SK-N-SH (cell line): Measurements from ENCODE around the gene KRT73. TPM values are rescaled to one million over a fixed set of nuclear protein-coding genes. Genes with fewer than 3 reads are reported as not detected.

Experiments
- CTCF ChIA-PET: fragments of 300-600, 350-600 bp; formaldehyde crosslinking; extraction: SDS; loops from one replicate; lab custom pipeline; 2021; lab: Yijun Ruan, JAX
- POLR2A ChIA-PET: fragments of 350-600 bp; sonication (Branson Sonifier 250); formaldehyde crosslinking; extraction: SDS; loops from one replicate; lab custom pipeline; 2020; ENCODE audit warnings: antibody characterized with exemption, inconsistent platforms; lab: Yijun Ruan, JAX
- DNase-seq: peaks from one replicate; pipeline ENCODE4 v3.0.0; 2012
- H2AFZ ChIP-seq: fragments of 200-600 bp; sonication (generic); 2 replicates; pipeline ENCODE4 v1.8.1; 2016; ENCODE audit warnings: antibody characterized with exemption, mild to moderate bottlenecking, low read depth
- H3F3A ChIP-seq: fragments of 200-600 bp; sonication (generic); replicated peaks from 2 replicates; pipeline ENCODE3; 2016; ENCODE audit warnings: antibody characterized with exemption, mild to moderate bottlenecking; ENCODE audit not compliant: insufficient read depth
- H3K27ac ChIP-seq, 2 experiments: fragments of 200-500 bp in 1 of 2; fragments of 200-600 bp in 1 of 2; sonication (Bioruptor generic) in 1 of 2; sonication (generic), shearing (Covaris generic) in 1 of 2; 2 replicates each; pipeline versions ENCODE4 v1.5.1 to v1.6.1; 2014 to 2016; ENCODE audit warnings: low read depth in 2 of 2, inconsistent platforms in 1 of 2, low read length in 1 of 2, mild to moderate bottlenecking in 1 of 2, mixed read lengths in 1 of 2
- H3K27me3 ChIP-seq: fragments of 200-600 bp; sonication (generic), shearing (Covaris generic); 2 replicates; pipeline ENCODE4 v1.6.1; 2016; ENCODE audit warnings: mixed run types; ENCODE audit not compliant: insufficient read depth
- H3K36me3 ChIP-seq, 2 experiments: fragments of 200-500 bp in 1 of 2; fragments of 200-600 bp in 1 of 2; sonication (Bioruptor generic) in 1 of 2; sonication (generic) in 1 of 2; replicated peaks in 1 of 2; 2 replicates each; pipeline versions ENCODE3 to v1.5.1; 2014 to 2016; ENCODE audit warnings: low read length in 1 of 2, mild to moderate bottlenecking in 1 of 2; ENCODE audit not compliant: insufficient read depth in 2 of 2, control insufficient read depth in 1 of 2
- H3K4me1 ChIP-seq, 2 experiments: fragments of 200-500 bp in 1 of 2; fragments of 200-600 bp in 1 of 2; sonication (Bioruptor generic) in 1 of 2; sonication (generic), shearing (Covaris generic) in 1 of 2; 2 replicates each; pipeline versions ENCODE4 v1.5.1 to v1.6.1; 2014 to 2016; ENCODE audit warnings: low read depth in 1 of 2, low read length in 1 of 2, mixed run types in 1 of 2; ENCODE audit not compliant: insufficient read depth in 2 of 2, control insufficient read depth in 1 of 2
- H3K4me2 ChIP-seq: fragments of 200-600 bp; sonication (generic), shearing (Covaris generic); 2 replicates; pipeline ENCODE4 v1.6.1; 2017; ENCODE audit warnings: mixed run types
- H3K4me3 ChIP-seq, 2 experiments: fragments of 200-500 bp in 1 of 2; fragments of 200-600 bp in 1 of 2; sonication (Bioruptor generic) in 1 of 2; sonication (generic), shearing (Covaris generic) in 1 of 2; 2 replicates each; pipeline versions ENCODE4 v1.5.1 to v1.8.1; 2014 to 2016; ENCODE audit warnings: low read depth in 2 of 2, inconsistent platforms in 1 of 2, low read length in 1 of 2, mild to moderate bottlenecking in 1 of 2, mixed read lengths in 1 of 2, moderate library complexity in 1 of 2
- H3K79me2 ChIP-seq: fragments of 200-600 bp; sonication (generic); 2 replicates; pipeline ENCODE4 v1.8.1; 2017; ENCODE audit warnings: mild to moderate bottlenecking; ENCODE audit not compliant: insufficient read depth
- H3K9ac ChIP-seq: fragments of 200-600 bp; sonication (generic); 2 replicates; pipeline ENCODE4 v1.6.1; 2017; ENCODE audit warnings: mixed run types
- H3K9me2 ChIP-seq: fragments of 200-600 bp; sonication (generic); 2 replicates; pipeline ENCODE4 v1.6.1; 2017; ENCODE audit warnings: mixed run types
- H3K9me3 ChIP-seq: fragments of 200-600 bp; sonication (generic); 2 replicates; pipeline ENCODE4 v1.6.1; 2017; ENCODE audit warnings: mixed run types, mild to moderate bottlenecking, moderate library complexity
- H4K20me1 ChIP-seq: fragments of 200-600 bp; sonication (generic); 2 replicates; pipeline ENCODE4 v1.6.1; 2017; ENCODE audit warnings: mild to moderate bottlenecking, mixed run types; ENCODE audit not compliant: insufficient read depth
- CHD2 ChIP-seq: fragments of 150-350 bp; IDR thresholded peaks from 2 replicates; pipeline ENCODE4 v1.6.1; 2018; ENCODE audit warnings: low read length; ENCODE audit not compliant: partially characterized antibody
- ELF1 ChIP-seq: IDR thresholded peaks from 2 replicates; pipeline ENCODE4 v1.4.0; 2012
- FOXM1 ChIP-seq: IDR thresholded peaks from 2 replicates; pipeline ENCODE4 v1.4.0; 2012; ENCODE audit warnings: low read depth, mild to moderate bottlenecking
- RFX5 ChIP-seq: IDR thresholded peaks from 2 replicates; pipeline ENCODE4 v1.6.1; 2012; ENCODE audit warnings: mild to moderate bottlenecking, improper control_type of control experiment, low read length
- TAF1 ChIP-seq: IDR thresholded peaks from 2 replicates; pipeline ENCODE4 v1.6.1; 2012; ENCODE audit warnings: low read depth, mild to moderate bottlenecking, low read length, moderate library complexity, borderline replicate concordance
- TCF12 ChIP-seq: IDR thresholded peaks from 2 replicates; pipeline ENCODE4 v1.4.0; 2012
- WGBS: methylation state at CpG from one replicate; pipeline ENCODE4 v1.1.6; 2017; ENCODE audit warnings: low lambda C conversion rate; 5-methylcytosine and 5-hydroxymethylcytosine counted together
- polyA plus RNA-seq, 3 experiments: library from polyadenylated mRNA; depleted of rRNA; stranded (reverse); fragments of >200 nt; gene quantifications; 2 replicates each; pipeline ENCODE4 v1.2.3, GENCODE V29; 2012
- TF ChIP-seq, protein P1 (sequence below): IDR thresholded peaks from 2 replicates; pipeline ENCODE4 v1.4.0; 2012; ENCODE audit warnings: low read depth
- TF ChIP-seq, protein P2 (sequence below): IDR thresholded peaks from 2 replicates; pipeline ENCODE4 v1.6.1; 2012; ENCODE audit warnings: mild to moderate bottlenecking, low read depth, low read length, moderate library complexity
- TF ChIP-seq, protein P3 (sequence below): IDR thresholded peaks from 2 replicates; pipeline ENCODE4 v1.4.0; 2012; ENCODE audit warnings: low read depth, borderline replicate concordance

Gene KRT73
- polyA plus RNA-seq, 1 of the 3 experiments (the other 2 are of a cell fraction), result not detected

DNA sequence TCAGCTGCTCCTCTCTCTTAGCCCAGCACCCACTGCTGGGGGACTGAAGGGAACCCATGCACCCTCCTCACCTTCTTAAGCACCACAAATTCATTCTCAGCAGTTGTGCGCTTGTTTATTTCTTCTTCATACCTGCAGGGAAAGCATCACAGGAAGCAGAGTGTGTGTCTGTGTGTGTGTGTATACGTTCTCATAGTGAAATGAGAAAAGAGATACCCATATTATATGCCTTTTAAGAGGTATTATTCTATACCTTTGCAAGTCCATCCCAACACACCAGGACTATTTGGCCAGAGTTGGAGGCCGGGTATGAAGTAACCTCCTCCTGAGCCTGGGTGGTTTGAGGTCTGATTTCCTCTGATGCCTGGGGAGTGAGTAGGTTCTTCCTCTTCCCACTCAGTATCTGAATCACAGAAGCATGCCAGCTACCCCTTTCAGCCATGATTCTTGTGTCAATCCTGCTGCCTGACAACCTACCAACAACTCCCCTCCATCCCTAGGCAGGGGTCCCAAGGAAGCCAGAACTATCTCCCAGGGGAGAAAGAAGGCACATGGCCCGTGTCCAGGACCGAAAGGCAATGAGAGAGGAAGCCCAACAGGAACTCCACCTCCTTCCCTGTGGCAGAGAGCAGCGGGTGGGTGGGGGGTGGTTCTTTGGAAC is 3.0 kb downstream of the KRT73 start:
- Histone ChIP-seq H4K20me1 (no peaks in the 10 kb centered on the region), H3K4me1 (no peaks in the 10 kb centered on the region), H3K4me2 (no peak overlapping the region), H3K36me3 (no peaks in the 10 kb centered on the region), H3K9ac (no peak overlapping the region), H3K9me3 (no peaks in the 10 kb centered on the region), H3K27ac (no peak overlapping the region), H3K9me2 (no peaks in the 10 kb centered on the region), H3K79me2 (no peaks in the 10 kb centered on the region), H3K27me3 (peaks cover 73% of the 10 kb centered on the region; the same call in 1 of the 2 replicates), H2AFZ (no peak overlapping the region), H3K4me3 (no peak overlapping the region), H3F3A (no peaks in the 10 kb centered on the region)
- no peak for DNase-seq
- TF ChIP-seq, protein P1, sequence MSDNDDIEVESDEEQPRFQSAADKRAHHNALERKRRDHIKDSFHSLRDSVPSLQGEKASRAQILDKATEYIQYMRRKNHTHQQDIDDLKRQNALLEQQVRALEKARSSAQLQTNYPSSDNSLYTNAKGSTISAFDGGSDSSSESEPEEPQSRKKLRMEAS, result no peak
- TF ChIP-seq RFX5 (no peak), TAF1 (no peak), CHD2 (no peak), ELF1 (no peak), TCF12 (no peak)
- TF ChIP-seq, protein P2, sequence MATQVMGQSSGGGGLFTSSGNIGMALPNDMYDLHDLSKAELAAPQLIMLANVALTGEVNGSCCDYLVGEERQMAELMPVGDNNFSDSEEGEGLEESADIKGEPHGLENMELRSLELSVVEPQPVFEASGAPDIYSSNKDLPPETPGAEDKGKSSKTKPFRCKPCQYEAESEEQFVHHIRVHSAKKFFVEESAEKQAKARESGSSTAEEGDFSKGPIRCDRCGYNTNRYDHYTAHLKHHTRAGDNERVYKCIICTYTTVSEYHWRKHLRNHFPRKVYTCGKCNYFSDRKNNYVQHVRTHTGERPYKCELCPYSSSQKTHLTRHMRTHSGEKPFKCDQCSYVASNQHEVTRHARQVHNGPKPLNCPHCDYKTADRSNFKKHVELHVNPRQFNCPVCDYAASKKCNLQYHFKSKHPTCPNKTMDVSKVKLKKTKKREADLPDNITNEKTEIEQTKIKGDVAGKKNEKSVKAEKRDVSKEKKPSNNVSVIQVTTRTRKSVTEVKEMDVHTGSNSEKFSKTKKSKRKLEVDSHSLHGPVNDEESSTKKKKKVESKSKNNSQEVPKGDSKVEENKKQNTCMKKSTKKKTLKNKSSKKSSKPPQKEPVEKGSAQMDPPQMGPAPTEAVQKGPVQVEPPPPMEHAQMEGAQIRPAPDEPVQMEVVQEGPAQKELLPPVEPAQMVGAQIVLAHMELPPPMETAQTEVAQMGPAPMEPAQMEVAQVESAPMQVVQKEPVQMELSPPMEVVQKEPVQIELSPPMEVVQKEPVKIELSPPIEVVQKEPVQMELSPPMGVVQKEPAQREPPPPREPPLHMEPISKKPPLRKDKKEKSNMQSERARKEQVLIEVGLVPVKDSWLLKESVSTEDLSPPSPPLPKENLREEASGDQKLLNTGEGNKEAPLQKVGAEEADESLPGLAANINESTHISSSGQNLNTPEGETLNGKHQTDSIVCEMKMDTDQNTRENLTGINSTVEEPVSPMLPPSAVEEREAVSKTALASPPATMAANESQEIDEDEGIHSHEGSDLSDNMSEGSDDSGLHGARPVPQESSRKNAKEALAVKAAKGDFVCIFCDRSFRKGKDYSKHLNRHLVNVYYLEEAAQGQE, result no peak
- TF ChIP-seq, protein P3, sequence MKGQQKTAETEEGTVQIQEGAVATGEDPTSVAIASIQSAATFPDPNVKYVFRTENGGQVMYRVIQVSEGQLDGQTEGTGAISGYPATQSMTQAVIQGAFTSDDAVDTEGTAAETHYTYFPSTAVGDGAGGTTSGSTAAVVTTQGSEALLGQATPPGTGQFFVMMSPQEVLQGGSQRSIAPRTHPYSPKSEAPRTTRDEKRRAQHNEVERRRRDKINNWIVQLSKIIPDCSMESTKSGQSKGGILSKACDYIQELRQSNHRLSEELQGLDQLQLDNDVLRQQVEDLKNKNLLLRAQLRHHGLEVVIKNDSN, result no peak
- CTCF ChIA-PET, result no interaction called here
- 31% methylated on average over 5 of the region's 6 CpGs for WGBS
- POLR2A ChIA-PET, result no interaction called here

DNA sequence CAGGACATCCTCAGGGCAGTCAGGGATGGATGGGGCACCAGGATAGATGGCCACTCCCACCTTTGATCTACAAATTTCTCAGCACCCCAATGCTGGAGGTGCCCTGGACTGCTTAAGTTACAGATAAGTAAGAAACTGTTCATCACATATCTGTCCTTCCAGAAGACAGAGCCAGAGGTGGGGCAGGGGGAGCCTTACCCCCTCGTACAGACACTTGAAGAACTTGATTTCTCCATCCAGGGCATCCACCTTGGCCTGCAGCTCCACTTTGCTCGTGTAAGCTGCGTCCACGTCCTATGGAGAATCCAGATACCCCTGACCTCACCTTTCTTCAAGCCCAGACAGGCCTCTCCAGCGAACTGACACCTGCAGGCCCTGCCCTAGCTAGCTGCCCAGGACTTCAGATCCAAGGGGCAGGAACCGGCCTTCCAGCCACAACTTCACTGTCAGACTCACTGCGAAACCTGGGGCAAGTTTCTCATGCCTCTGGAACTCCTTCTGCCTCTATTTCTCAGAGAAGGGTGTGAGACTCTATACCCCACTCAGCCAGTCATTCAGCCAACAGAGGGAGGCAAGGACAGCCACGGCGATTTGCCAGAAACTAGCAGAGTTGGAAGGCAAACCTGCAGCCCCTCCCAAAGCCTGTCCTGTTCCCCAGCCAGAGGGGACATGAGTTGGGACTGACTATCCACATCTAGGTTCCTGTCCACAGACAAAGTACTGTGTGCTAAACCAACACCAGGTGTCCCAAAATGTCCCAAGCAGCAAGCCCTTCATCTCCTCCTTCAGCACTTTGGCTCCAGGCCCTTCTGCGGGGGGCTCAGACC is 3.8 kb downstream of the KRT73 start:
- Histone ChIP-seq H4K20me1 (no peaks in the 10 kb centered on the region), H3K27me3 (peaks cover 73% of the 10 kb centered on the region; the same call in 1 of the 2 replicates), H3K4me2 (no peak overlapping the region), H3F3A (no peaks in the 10 kb centered on the region), H3K4me3 (no peak overlapping the region), H3K9me3 (no peaks in the 10 kb centered on the region), H3K36me3 (no peaks in the 10 kb centered on the region), H2AFZ (no peak overlapping the region), H3K9ac (no peak overlapping the region), H3K9me2 (no peaks in the 10 kb centered on the region), H3K4me1 (no peaks in the 10 kb centered on the region), H3K27ac (no peak overlapping the region), H3K79me2 (no peaks in the 10 kb centered on the region)
- no peak for TF ChIP-seq FOXM1
- POLR2A ChIA-PET, result no interaction called here
- DNase-seq, result no peak
- WGBS, result 15% methylated on average over 10 of the region's 10 CpGs
- CTCF ChIA-PET, result no interaction called here
